HepG2 (cell line): ENCODE results near the gene DKKL1. TPM values are rescaled to one million over a fixed set of nuclear protein-coding genes. Genes with fewer than 3 reads are reported as not detected.
A peak's percentile ranks its signal among the peaks of the same experiment; 100 is the strongest.

Experiments used
- ATAC-seq: fragments of 200-7000 bp; cut with Tn5 transposase; 3 replicates; pipeline ENCODE4 v1.9.1; 2020; ENCODE audit warnings: mild to moderate bottlenecking, moderate library complexity
- BruUV-seq: library from RNA; stranded (reverse); fragments of 400-500 nt; replicated peaks from 2 replicates; lab custom pipeline; 2021; lab: Mats Ljungman, UMichigan
- CTCF ChIA-PET: fragments of 300-600 bp; formaldehyde crosslinking; extraction: SDS; loops from one replicate; lab custom pipeline; 2021; ENCODE audit warnings: low total read pairs, inconsistent platforms, low intra/inter-chr PET ratio; lab: Yijun Ruan, JAX
- POLR2A ChIA-PET: fragments of 350-600 bp; sonication (Branson Sonifier 250); formaldehyde crosslinking; loops from one replicate; lab custom pipeline; 2020; ENCODE audit warnings: antibody characterized with exemption, inconsistent platforms; lab: Yijun Ruan, JAX
- DNase-seq: peaks from one replicate; pipeline ENCODE4 v3.0.0-alpha.2; 2015; ENCODE audit warnings: low spot score
- FAIRE-seq: peaks from 3 replicates; lab custom pipeline; 2011; peaks lifted over from hg19 to GRCh38; lab: Jason Lieb, UNC
- H2AFZ ChIP-seq: one replicate; pipeline ENCODE4 v1.6.1; 2011; ENCODE audit warnings: low read length, inconsistent platforms
- H3K27ac ChIP-seq: fragments of 300-600 bp; 3 replicates; pipeline ENCODE4 v1.8.0; 2011; ENCODE audit warnings: mixed run types, mild to moderate bottlenecking, mixed read lengths, low read length, inconsistent platforms; ENCODE audit not compliant: insufficient read depth; ENCODE audit errors: extremely low read length
- H3K27me3 ChIP-seq, 2 experiments: fragments of 200-600 bp in 1 of 2; 2 replicates in 1 of 2; 3 replicates in 1 of 2; pipeline versions ENCODE4 v1.6.0 to v1.8.0; 2011; ENCODE audit warnings: low read length in 2 of 2, mild to moderate bottlenecking in 2 of 2, moderate library complexity in 2 of 2, inconsistent platforms in 1 of 2; ENCODE audit not compliant: insufficient read depth in 2 of 2, control insufficient read depth in 1 of 2
- H3K36me3 ChIP-seq, 2 experiments: fragments of 200-600 bp in 1 of 2; replicated peaks in 1 of 2; 2 replicates in 1 of 2; 3 replicates in 1 of 2; pipeline versions ENCODE4 v1.5.1 to v1.8.0; 2011; ENCODE audit warnings: low read length in 2 of 2, inconsistent platforms in 1 of 2; ENCODE audit not compliant: insufficient read depth in 2 of 2, control insufficient read depth in 1 of 2
- H3K4me1 ChIP-seq: 2 replicates; pipeline ENCODE4 v1.5.1; 2012; ENCODE audit warnings: low read length, inconsistent platforms; ENCODE audit not compliant: insufficient read depth
- H3K4me2 ChIP-seq: 2 replicates; pipeline ENCODE4 v1.6.0; 2011; ENCODE audit warnings: low read depth, low read length, inconsistent platforms
- H3K4me3 ChIP-seq, 3 experiments: fragments of 200-600 bp in 1 of 3; sonication (generic), shearing (Covaris generic) in 1 of 3; replicated peaks in 1 of 3; 2 replicates each; pipeline ENCODE4 v1.5.1; 2011 to 2016; ENCODE audit warnings: low read length in 3 of 3, inconsistent platforms in 2 of 3, low read depth in 2 of 3, mild to moderate bottlenecking in 2 of 3, control low read depth in 1 of 3, mixed read lengths in 1 of 3; ENCODE audit not compliant: insufficient read depth in 1 of 3
- H3K79me2 ChIP-seq: one replicate; pipeline ENCODE4 v1.6.1; 2011; ENCODE audit warnings: low read length, inconsistent platforms; ENCODE audit not compliant: insufficient read depth
- H3K9ac ChIP-seq: 2 replicates; pipeline ENCODE4 v1.6.0; 2011; ENCODE audit warnings: mild to moderate bottlenecking, low read depth, low read length, inconsistent platforms; ENCODE audit not compliant: insufficient read depth
- H3K9me3 ChIP-seq: 2 replicates; pipeline ENCODE4 v1.5.1; 2012; ENCODE audit warnings: mild to moderate bottlenecking, low read length
- H4K20me1 ChIP-seq: 2 replicates; pipeline ENCODE4 v1.6.0; 2011; ENCODE audit warnings: inconsistent platforms, mild to moderate bottlenecking, low read length, moderate library complexity; ENCODE audit not compliant: insufficient read depth
- CBX1 ChIP-seq: IDR thresholded peaks from one replicate; pipeline ENCODE4 v1.6.1; 2016; ENCODE audit warnings: antibody characterized with exemption, low read depth
- GPN1 ChIP-seq: sonication (generic); formaldehyde crosslinking; IDR thresholded peaks from 2 replicates; pipeline ENCODE4 v1.5.1; 2020; ENCODE audit warnings: missing genetic modification reagents, borderline replicate concordance
- HINFP ChIP-seq: sonication (generic); formaldehyde crosslinking; IDR thresholded peaks from 2 replicates; pipeline ENCODE4 v1.4.0; 2020; ENCODE audit warnings: low read depth, mild to moderate bottlenecking, missing genetic modification reagents
- MAFF ChIP-seq: IDR thresholded peaks from 2 replicates; pipeline ENCODE4 v1.6.1; 2011; ENCODE audit warnings: low read depth, low read length, improper control_type of control experiment
- MAFK ChIP-seq, 2 experiments: IDR thresholded peaks in 1 of 2; conservative IDR thresholded peaks in 1 of 2; 2 replicates each; pipeline ENCODE4 v1.6.1; 2011; ENCODE audit warnings: improper control_type of control experiment in 2 of 2, low read length in 2 of 2
- MTF2 ChIP-seq: sonication (generic); formaldehyde crosslinking; IDR thresholded peaks from 2 replicates; pipeline ENCODE4 v1.5.0; 2020; ENCODE audit warnings: missing genetic modification reagents, borderline replicate concordance
- RCOR2 ChIP-seq: IDR thresholded peaks from 2 replicates; pipeline ENCODE4 v1.6.1; 2016; ENCODE audit warnings: missing biosample characterization, missing genetic modification reagents
- RORA ChIP-seq: sonication (generic); formaldehyde crosslinking; IDR thresholded peaks from 2 replicates; pipeline ENCODE4 v1.5.0; 2020; ENCODE audit warnings: mild to moderate bottlenecking, missing genetic modification reagents, moderate library complexity
- RXRB ChIP-seq: IDR thresholded peaks from 2 replicates; pipeline ENCODE4 v1.6.1; 2016; ENCODE audit warnings: borderline replicate concordance, missing genetic modification reagents, missing compliant biosample characterization
- SNRNP70 ChIP-seq: fragments of 200-400 bp; formaldehyde crosslinking; IDR thresholded peaks from 2 replicates; pipeline ENCODE4 v1.6.1; 2017; ENCODE audit warnings: mild to moderate bottlenecking, low read depth, low read length, moderate library complexity
- TOE1 ChIP-seq: sonication (generic); formaldehyde crosslinking; IDR thresholded peaks from 2 replicates; pipeline ENCODE4 v1.4.0; 2020; ENCODE audit warnings: mild to moderate bottlenecking, missing genetic modification reagents
- ZNF235 ChIP-seq: sonication (generic); formaldehyde crosslinking; IDR thresholded peaks from 2 replicates; pipeline ENCODE4 v1.8.1; 2023; ENCODE audit warnings: mild to moderate bottlenecking, missing genetic modification reagents, borderline replicate concordance
- ZNF317 ChIP-seq: sonication (generic); formaldehyde crosslinking; IDR thresholded peaks from 2 replicates; pipeline ENCODE4 v1.5.0; 2020; ENCODE audit warnings: mild to moderate bottlenecking, missing genetic modification reagents
- ZNF34 ChIP-seq: sonication (generic); formaldehyde crosslinking; IDR thresholded peaks from 2 replicates; pipeline ENCODE4 v1.4.0; 2020; ENCODE audit warnings: mild to moderate bottlenecking, missing genetic modification reagents, borderline replicate concordance
- ZNF746 ChIP-seq: sonication (generic); formaldehyde crosslinking; IDR thresholded peaks from 2 replicates; pipeline ENCODE4 v1.8.0; 2022; ENCODE audit warnings: mild to moderate bottlenecking, missing genetic modification reagents
- ZNF775 ChIP-seq: sonication (generic); formaldehyde crosslinking; IDR thresholded peaks from 2 replicates; pipeline ENCODE4 v1.4.0; 2020; ENCODE audit warnings: missing genetic modification reagents, mild to moderate bottlenecking, moderate library complexity, borderline replicate concordance
- ZNF776 ChIP-seq: sonication (generic); formaldehyde crosslinking; IDR thresholded peaks from 2 replicates; pipeline ENCODE4 v1.4.0; 2020; ENCODE audit warnings: mild to moderate bottlenecking, missing genetic modification reagents
- ZNF782 ChIP-seq: sonication (generic); formaldehyde crosslinking; IDR thresholded peaks from 2 replicates; pipeline ENCODE4 v1.4.0; 2020; ENCODE audit warnings: missing genetic modification reagents, mild to moderate bottlenecking, borderline replicate concordance
- ZSCAN9 ChIP-seq: IDR thresholded peaks from 2 replicates; pipeline ENCODE4 v1.6.1; 2016; ENCODE audit warnings: borderline replicate concordance
- WGBS: methylation state at CpG from one replicate; pipeline ENCODE4 v1.1.6; 2017; ENCODE audit warnings: low lambda C conversion rate; 5-methylcytosine and 5-hydroxymethylcytosine counted together
- in situ Hi-C: cut with HindIII; loops from 2 replicates; pipeline ENCODE4 v1.10.0; 2017; ENCODE audit warnings: low pct_unique_long_range_greater_than_20kb; ENCODE audit not compliant: extremely low pct_ligation_motif_present
- intact Hi-C: fragments of 100-400 bp; cut with micrococcal nuclease; formaldehyde crosslinking; loops from one replicate; pipeline ENCODE4 v1.10.0; 2022; ENCODE audit not compliant: unreplicated experiment
- polyA plus RNA-seq, 8 experiments: library from polyadenylated mRNA; depleted of rRNA in 3 of 8; stranded (reverse) in 7 of 8; unstranded in 1 of 8; fragments of >200 nt; fragmentation: Illumina TruSeq in 4 of 8; extraction: Trizol in 4 of 8; gene quantifications; 2 replicates each; pipeline versions ENCODE4 v1.2.1 to v1.2.3, GENCODE V29; 2011 to 2016; ENCODE audit warnings: low read depth in 4 of 8, missing spikeins in 1 of 8, mixed read lengths in 1 of 8; ENCODE audit not compliant: insufficient read depth in 1 of 8
- total RNA-seq, 5 experiments: library from RNA; depleted of rRNA; stranded (reverse); fragments of >200 nt; fragmentation: Illumina TruSeq; extraction: Trizol; gene quantifications; 2 replicates each; pipeline ENCODE4 v1.2.3, GENCODE V29; 2016; ENCODE audit warnings: low read depth in 1 of 5
- TF ChIP-seq, protein P1 (sequence below): sonication (generic); formaldehyde crosslinking; IDR thresholded peaks from 2 replicates; pipeline ENCODE4 v1.4.0; 2020; ENCODE audit warnings: mild to moderate bottlenecking, missing genetic modification reagents

DKKL1 gene
- total and polyA plus RNA-seq, 2 of the 13 experiments (the other 11 are each of a cell fraction or from before 2014, with no cell fraction given): 0.30 to 0.31 TPM

- H2AFZ ChIP-seq: no peak overlapping the region
- BruUV-seq: no TSS peak
- H4K20me1 ChIP-seq: no peaks in the 10 kb centered on the region
- FAIRE-seq (no peak), DNase-seq (no peak), ATAC-seq (no peak)
- H3K9me3 ChIP-seq: no peaks in the 10 kb centered on the region
- no peak overlapping the region for H3K4me3 ChIP-seq
- in situ Hi-C loops (no loop called here), intact Hi-C loops (no loop called here)
- H3K27ac ChIP-seq: no peak overlapping the region
- 42% methylated on average over 1 of the region's 1 CpG for WGBS
- CTCF ChIA-PET: no interaction called here
- no peaks in the 10 kb centered on the region for H3K36me3 ChIP-seq
- no peak overlapping the region for H3K4me2 ChIP-seq
- H3K27me3 ChIP-seq: no peaks in the 10 kb centered on the region; a peak in 1 of 5 replicates
- POLR2A ChIA-PET: no interaction called here
- no peak overlapping the region for H3K9ac ChIP-seq
- H3K79me2 ChIP-seq: no peaks in the 10 kb centered on the region
- H3K4me1 ChIP-seq: no peaks in the 10 kb centered on the region
- TF ChIP-seq ZNF34 (CRISPR knock-in tag): no peak
- TF ChIP-seq HINFP: no peak
- TF ChIP-seq MAFK (conservative IDR thresholded peaks at IDR 0.05 in 1 of 2, IDR thresholded peaks at IDR 0.05 in 1 of 2; ENCODE audit: low read length in 2 of 2): peak; percentile 77 to 90
- TF ChIP-seq RCOR2 (CRISPR knock-in tag): no peak
- TF ChIP-seq MAFF: peak; percentile 80
- TF ChIP-seq MTF2 (CRISPR knock-in tag): no peak
- TF ChIP-seq ZNF776 (CRISPR knock-in tag): no peak
Measured at GRCh38 chr19:49383599-49383998, 19.9 kb downstream of the DKKL1 start.

DNA sequence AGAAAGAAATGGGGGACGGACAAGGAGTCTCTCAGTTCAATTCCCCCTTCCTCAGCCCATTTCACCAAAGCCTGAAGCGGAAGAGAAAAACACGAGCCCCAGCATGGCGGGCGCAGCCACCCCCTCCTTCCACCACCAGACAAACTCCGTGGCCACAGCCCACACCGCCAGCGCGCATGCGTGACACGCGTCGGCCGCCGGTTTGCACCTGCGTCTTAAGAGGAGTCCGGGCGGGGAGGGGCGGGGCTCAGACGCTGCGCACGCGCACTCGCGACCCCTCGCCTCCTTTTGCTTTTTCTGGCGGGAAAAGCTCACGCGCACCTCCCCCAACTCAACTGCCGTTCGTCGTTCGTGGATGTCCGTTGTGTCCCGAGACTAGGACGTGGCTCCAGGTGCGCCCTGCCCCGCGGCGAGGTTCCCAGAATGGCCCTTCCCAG lies 24.3 kb downstream of the DKKL1 start, which contains the start of gene KASH5:
Gene KASH5, plus strand, starts transcription at position 314 of the 437 bp plus-strand sequence. CDS start 2,635 bp downstream, outside the sequence.
- Histone ChIP-seq H3K36me3 (no peaks in the 10 kb centered on the region), H3K79me2 (no peaks in the 10 kb centered on the region), H4K20me1 (no peaks in the 10 kb centered on the region), H3K4me2 (no peak within 1 kb of the TSS), H3K9me3 (no peaks in the 10 kb centered on the region), H3K27me3 (peaks cover 4 to 18% of the 10 kb centered on the region in 2 experiments), H3K27ac (no peak within 1 kb of the TSS), H2AFZ (no peak within 1 kb of the TSS), H3K9ac (no peak within 1 kb of the TSS), H3K4me3 (no peak within 1 kb of the TSS), H3K4me1 (no peaks in the 10 kb centered on the region)
- ChIA-PET POLR2A (no interaction called here), CTCF (no interaction called here)
- no peak for FAIRE-seq
- no peak for DNase-seq
- ATAC-seq: no peak
- no TSS peak for BruUV-seq
- WGBS: 80% methylated on average over 40 of the region's 40 CpGs
- intact Hi-C loops (no loop called here), in situ Hi-C loops (no loop called here)
- no peak for TF ChIP-seq TOE1 (CRISPR knock-in tag)
- no peak for TF ChIP-seq ZNF775 (CRISPR knock-in tag)
- TF ChIP-seq ZSCAN9 (CRISPR knock-in tag): no peak
- TF ChIP-seq CBX1: no peak
- TF ChIP-seq RXRB: no peak
- TF ChIP-seq RORA (CRISPR knock-in tag): no peak
- no peak for TF ChIP-seq ZNF782 (CRISPR knock-in tag)
- TF ChIP-seq, protein P1, sequence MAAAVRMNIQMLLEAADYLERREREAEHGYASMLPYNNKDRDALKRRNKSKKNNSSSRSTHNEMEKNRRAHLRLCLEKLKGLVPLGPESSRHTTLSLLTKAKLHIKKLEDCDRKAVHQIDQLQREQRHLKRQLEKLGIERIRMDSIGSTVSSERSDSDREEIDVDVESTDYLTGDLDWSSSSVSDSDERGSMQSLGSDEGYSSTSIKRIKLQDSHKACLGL (CRISPR knock-in tag): no peak
- no peak for TF ChIP-seq ZNF235 (CRISPR knock-in tag)
- TF ChIP-seq GPN1 (CRISPR knock-in tag): no peak
- TF ChIP-seq ZNF746: no peak
- no peak for TF ChIP-seq ZNF317
- TF ChIP-seq SNRNP70: no peak
